Mucosa of stomach (tissue), 1 donor: ENCODE measurements around the gene OPCML.

Experiments
- H3K27me3 ChIP-seq: one replicate; pipeline ENCODE4 v1.7.0; 2013; ENCODE audit warnings: mild to moderate bottlenecking, low read length; ENCODE audit not compliant: control insufficient read depth, insufficient read depth
- H3K36me3 ChIP-seq: one replicate; pipeline ENCODE4 v1.7.0; 2013; ENCODE audit warnings: low read length; ENCODE audit not compliant: control insufficient read depth, insufficient read depth
- H3K4me1 ChIP-seq: one replicate; pipeline ENCODE4 v1.7.0; 2013; ENCODE audit warnings: mild to moderate bottlenecking, low read length; ENCODE audit not compliant: control insufficient read depth, insufficient read depth
- H3K4me3 ChIP-seq: one replicate; pipeline ENCODE4 v1.7.0; 2013; ENCODE audit warnings: low read length
- H3K9ac ChIP-seq: one replicate; pipeline ENCODE4 v1.7.0; 2013; ENCODE audit warnings: mild to moderate bottlenecking, low read length, moderate library complexity
- H3K9me3 ChIP-seq: one replicate; pipeline ENCODE4 v1.7.0; 2013; ENCODE audit warnings: mild to moderate bottlenecking, low read length, moderate library complexity; ENCODE audit not compliant: control insufficient read depth
- donor health status: Pancreatic carcinoma.

OPCML gene

GRCh38 chr11:133204158-133204557 is 328.1 kb downstream of the OPCML start:
- Histone ChIP-seq H3K4me1 (no peaks in the 10 kb centered on the region), H3K4me3 (no peak overlapping the region), H3K9me3 (no peaks in the 10 kb centered on the region), H3K27me3 (no peaks in the 10 kb centered on the region), H3K9ac (no peak overlapping the region), H3K36me3 (no peaks in the 10 kb centered on the region)

DNA sequence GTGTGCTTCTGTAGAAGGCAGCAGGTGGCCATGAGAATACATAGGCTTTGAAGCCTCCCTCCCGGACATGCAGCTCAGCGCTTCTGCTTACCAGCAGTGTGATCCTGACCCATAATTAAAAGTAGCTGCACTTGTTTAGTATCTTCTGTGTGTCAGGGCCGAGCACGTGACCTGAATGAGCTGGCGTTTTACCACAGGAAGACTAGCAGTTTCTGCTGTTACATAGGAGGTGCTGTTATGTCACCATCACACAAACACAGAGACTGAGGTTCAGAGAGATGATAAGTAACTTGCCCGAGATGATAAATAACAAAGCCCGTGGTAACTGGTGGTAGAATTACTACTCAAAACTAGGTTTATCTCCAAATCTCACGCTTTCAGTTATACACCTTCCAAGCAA is 329.5 kb downstream of the OPCML start:
- Histone ChIP-seq H3K36me3 (no peaks in the 10 kb centered on the region), H3K4me1 (no peaks in the 10 kb centered on the region), H3K9me3 (no peaks in the 10 kb centered on the region), H3K4me3 (no peak overlapping the region), H3K27me3 (no peaks in the 10 kb centered on the region), H3K9ac (no peak overlapping the region)

- no peaks in the 10 kb centered on the region for H3K27me3 ChIP-seq
- H3K4me1 ChIP-seq = no peaks in the 10 kb centered on the region
- H3K9me3 ChIP-seq = no peaks in the 10 kb centered on the region
- H3K4me3 ChIP-seq = no peak overlapping the region
- H3K9ac ChIP-seq = no peak overlapping the region
- H3K36me3 ChIP-seq = no peaks in the 10 kb centered on the region
Measured at GRCh38 chr11:133198438-133198837, 333.9 kb downstream of the OPCML start.

GRCh38 chr11:133197425-133197824 is 334.9 kb downstream of the OPCML start:
- no peak overlapping the region for H3K9ac ChIP-seq
- H3K4me3 ChIP-seq = no peak overlapping the region
- no peaks in the 10 kb centered on the region for H3K27me3 ChIP-seq
- no peaks in the 10 kb centered on the region for H3K9me3 ChIP-seq
- H3K4me1 ChIP-seq = no peaks in the 10 kb centered on the region
- H3K36me3 ChIP-seq = no peaks in the 10 kb centered on the region

- Histone ChIP-seq H3K4me1 (no peaks in the 10 kb centered on the region), H3K36me3 (no peaks in the 10 kb centered on the region), H3K27me3 (no peaks in the 10 kb centered on the region), H3K9ac (no peak overlapping the region), H3K9me3 (no peaks in the 10 kb centered on the region), H3K4me3 (no peak overlapping the region)
Measured at GRCh38 chr11:133191931-133192330, 340.4 kb downstream of the OPCML start.

GRCh38 chr11:133181667-133182066 is 350.6 kb downstream of the OPCML start:
- no peaks in the 10 kb centered on the region for H3K9me3 ChIP-seq
- no peak overlapping the region for H3K9ac ChIP-seq
- H3K36me3 ChIP-seq = no peaks in the 10 kb centered on the region
- peaks cover 8% of the 10 kb centered on the region for H3K4me1 ChIP-seq
- no peak overlapping the region for H3K4me3 ChIP-seq
- no peaks in the 10 kb centered on the region for H3K27me3 ChIP-seq

DNA sequence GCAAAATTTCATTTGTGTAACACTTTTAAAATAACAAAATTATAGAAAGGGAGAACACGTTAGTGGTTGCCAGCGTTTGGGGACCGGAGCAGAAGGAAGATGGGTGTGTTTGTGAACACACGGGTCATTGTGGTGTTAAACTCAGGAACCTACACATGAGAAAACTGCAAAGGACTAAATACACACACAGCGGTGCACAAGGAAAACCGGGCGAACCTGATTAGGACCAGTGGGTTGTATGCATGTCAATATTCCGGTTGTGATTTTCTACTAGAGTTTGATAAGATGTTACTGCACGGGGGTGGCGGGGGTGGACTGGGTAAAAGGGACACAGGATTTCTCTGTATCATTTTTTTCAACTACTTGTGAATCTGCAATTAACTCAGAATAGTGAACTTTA is 351.2 kb downstream of the OPCML start:
- H3K9me3 ChIP-seq = no peaks in the 10 kb centered on the region
- H3K4me3 ChIP-seq = no peak overlapping the region
- H3K27me3 ChIP-seq = no peaks in the 10 kb centered on the region
- H3K9ac ChIP-seq = no peak overlapping the region
- peaks cover 8% of the 10 kb centered on the region for H3K4me1 ChIP-seq
- no peaks in the 10 kb centered on the region for H3K36me3 ChIP-seq

- H3K9me3 ChIP-seq = no peaks in the 10 kb centered on the region
- no peaks in the 10 kb centered on the region for H3K36me3 ChIP-seq
- no peaks in the 10 kb centered on the region for H3K27me3 ChIP-seq
- H3K9ac ChIP-seq = no peak overlapping the region
- peaks cover 8% of the 10 kb centered on the region for H3K4me1 ChIP-seq
- no peak overlapping the region for H3K4me3 ChIP-seq
Measured at GRCh38 chr11:133180201-133180600, 352.1 kb downstream of the OPCML start.

DNA sequence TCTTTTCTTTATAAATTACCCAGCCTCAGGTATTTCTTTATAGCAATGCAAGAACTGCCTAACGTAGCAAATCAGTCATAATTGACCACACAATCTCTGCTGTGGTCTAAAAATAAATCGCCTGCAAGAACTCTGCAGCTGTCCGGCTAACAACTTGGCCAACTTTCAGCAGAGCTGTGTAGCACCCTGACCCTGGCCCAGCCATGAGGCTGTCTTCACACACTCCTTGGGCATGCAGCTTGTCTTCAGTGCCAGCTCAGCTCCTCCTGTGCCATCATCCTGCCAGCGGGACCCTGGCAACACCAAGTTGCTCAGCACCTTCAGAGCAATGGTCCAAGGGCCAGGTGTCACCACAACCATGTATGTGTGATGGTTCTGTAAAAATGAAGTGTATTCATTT is 355.6 kb downstream of the OPCML start:
- Histone ChIP-seq H3K27me3 (no peaks in the 10 kb centered on the region), H3K4me3 (no peak overlapping the region), H3K9me3 (no peaks in the 10 kb centered on the region), H3K4me1 (peaks cover 8% of the 10 kb centered on the region), H3K36me3 (no peaks in the 10 kb centered on the region), H3K9ac (no peak overlapping the region)

GRCh38 chr11:133175103-133175502 is 357.2 kb downstream of the OPCML start:
- H3K9me3 ChIP-seq = no peaks in the 10 kb centered on the region

DNA sequence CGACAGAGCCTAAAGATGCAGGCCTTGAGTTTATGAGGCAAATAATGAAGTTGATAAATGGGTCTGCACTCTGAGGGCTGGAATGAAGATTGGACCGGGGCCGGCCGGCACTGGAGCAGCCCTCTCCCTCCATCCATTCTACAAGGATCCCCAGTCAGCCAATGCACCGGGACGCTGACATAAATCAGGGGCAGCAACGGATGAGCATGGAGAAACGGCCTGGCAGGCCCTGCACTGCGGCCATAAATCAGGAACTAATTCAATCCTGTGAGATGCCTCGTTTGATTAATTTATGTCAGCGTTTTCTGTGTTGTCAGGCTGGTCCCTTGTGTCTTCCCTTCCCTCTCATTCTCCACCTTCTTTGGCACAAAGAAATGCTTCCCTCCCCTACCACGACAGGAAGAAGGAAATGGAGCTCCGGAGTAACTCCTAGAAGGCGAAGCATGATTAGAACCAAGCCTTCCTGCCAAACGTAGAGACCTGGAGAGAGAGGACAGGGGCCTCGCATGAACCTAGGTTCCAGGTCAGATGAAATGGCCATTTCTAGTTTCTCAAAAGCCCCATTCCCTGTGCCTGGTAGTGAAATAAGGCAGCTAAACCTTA is 358.4 kb downstream of the OPCML start:
- Histone ChIP-seq H3K4me1 (no peaks in the 10 kb centered on the region), H3K9ac (no peak overlapping the region), H3K4me3 (no peak overlapping the region), H3K27me3 (no peaks in the 10 kb centered on the region), H3K9me3 (no peaks in the 10 kb centered on the region), H3K36me3 (no peaks in the 10 kb centered on the region)

More at GRCh38 chr11:133175103-133175502, 357.2 kb downstream of the OPCML start:
- Histone ChIP-seq H3K9ac (no peak overlapping the region), H3K4me1 (peaks cover 3% of the 10 kb centered on the region), H3K27me3 (no peaks in the 10 kb centered on the region), H3K36me3 (no peaks in the 10 kb centered on the region), H3K4me3 (no peak overlapping the region)

GRCh38 chr11:133172349-133172748 is 360.0 kb downstream of the OPCML start:
- Histone ChIP-seq H3K27me3 (no peaks in the 10 kb centered on the region), H3K4me3 (no peak overlapping the region), H3K9ac (no peak overlapping the region), H3K36me3 (no peaks in the 10 kb centered on the region), H3K9me3 (no peaks in the 10 kb centered on the region), H3K4me1 (no peaks in the 10 kb centered on the region)

DNA sequence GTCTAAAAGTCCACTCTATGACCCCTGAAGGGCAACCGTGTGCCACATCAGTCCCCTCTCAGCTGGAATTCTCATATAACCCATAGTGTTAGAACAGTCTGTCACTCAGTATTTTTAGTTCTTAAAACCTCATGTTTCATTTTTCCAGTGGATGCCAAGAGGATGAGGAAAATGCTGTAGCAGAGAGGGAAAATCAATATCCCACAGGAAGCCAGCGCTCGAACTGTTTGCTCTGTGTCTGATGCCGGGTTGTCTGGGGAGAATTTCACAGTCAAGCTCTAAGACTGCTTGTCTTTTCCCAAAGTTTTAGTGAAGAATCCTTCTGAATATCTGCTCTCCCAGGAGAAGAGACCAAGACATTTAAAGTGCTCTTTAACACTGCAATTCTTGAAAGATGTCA is 360.9 kb downstream of the OPCML start:
- Histone ChIP-seq H3K9me3 (no peaks in the 10 kb centered on the region), H3K9ac (no peak overlapping the region), H3K4me1 (no peaks in the 10 kb centered on the region)

More for the DNA sequence above, 360.9 kb downstream of the OPCML start:
- Histone ChIP-seq H3K27me3 (no peaks in the 10 kb centered on the region), H3K36me3 (no peaks in the 10 kb centered on the region), H3K4me3 (no peak overlapping the region)
